Measurements from ENCODE around the gene CYP19A1. TPM values are rescaled to one million over a fixed set of nuclear protein-coding genes. Genes with fewer than 3 reads are reported as not detected.

Gene CYP19A1
- total and polyA plus RNA-seq, 2 donors (not counting 1 experiment from before 2014, with no cell fraction given) = not detected

DNA sequence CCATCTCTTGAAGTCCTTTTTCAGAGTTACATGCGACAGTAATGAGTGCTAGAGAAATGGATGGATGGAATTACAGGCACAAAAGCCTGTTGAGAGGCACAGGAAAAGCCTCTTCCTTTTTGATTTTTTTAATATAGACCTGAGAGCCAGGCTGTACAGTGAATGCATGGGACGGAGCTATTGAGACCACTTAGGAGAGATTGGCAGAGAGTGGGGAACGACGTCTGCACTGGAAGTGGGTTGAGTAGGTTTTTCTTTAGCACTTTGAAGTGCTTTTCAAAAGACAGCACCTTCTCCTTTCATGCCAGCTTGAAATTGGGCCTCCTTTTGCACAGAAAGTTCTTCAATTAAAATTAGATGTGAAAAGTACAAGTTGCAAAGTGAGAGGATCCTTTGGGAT is 40.0 kb upstream of the CYP19A1 start:
- no peak overlapping the region for H3K4me3 Mint-ChIP-seq
- ATAC-seq (ENCODE audit: low read depth) (no peak), DNase-seq (no peak)
- no peak overlapping the region for H3K9ac ChIP-seq (ENCODE audit: low read length)
- H4K20me1 ChIP-seq (ENCODE audit: control insufficient read depth, insufficient read depth, low read length, poor library complexity, severe bottlenecking) = no peaks in the 10 kb centered on the region
- POLR2A ChIA-PET = no interaction called here
- H3K9me3 Mint-ChIP-seq (ENCODE audit: insufficient read depth) = no peaks in the 10 kb centered on the region
- H3K4me1 Mint-ChIP-seq = no peaks in the 10 kb centered on the region
- no peaks in the 10 kb centered on the region for H3K36me3 ChIP-seq (replicated peaks in 1 of 2; ENCODE audit: control extremely low read depth in 1 of 2, control insufficient read depth in 1 of 2, extremely low read depth in 1 of 2, insufficient read depth in 2 of 2, low read length in 1 of 2)
- H3K79me2 ChIP-seq (ENCODE audit: control insufficient read depth, insufficient read depth, low read length) = no peaks in the 10 kb centered on the region
- no peak for TF ChIP-seq EZH2 (IDR thresholded peaks at IDR 0.05; ENCODE audit: borderline replicate concordance, insufficient read depth, low read depth, low read length, poor library complexity, severe bottlenecking)
- TF ChIP-seq, protein P1, sequence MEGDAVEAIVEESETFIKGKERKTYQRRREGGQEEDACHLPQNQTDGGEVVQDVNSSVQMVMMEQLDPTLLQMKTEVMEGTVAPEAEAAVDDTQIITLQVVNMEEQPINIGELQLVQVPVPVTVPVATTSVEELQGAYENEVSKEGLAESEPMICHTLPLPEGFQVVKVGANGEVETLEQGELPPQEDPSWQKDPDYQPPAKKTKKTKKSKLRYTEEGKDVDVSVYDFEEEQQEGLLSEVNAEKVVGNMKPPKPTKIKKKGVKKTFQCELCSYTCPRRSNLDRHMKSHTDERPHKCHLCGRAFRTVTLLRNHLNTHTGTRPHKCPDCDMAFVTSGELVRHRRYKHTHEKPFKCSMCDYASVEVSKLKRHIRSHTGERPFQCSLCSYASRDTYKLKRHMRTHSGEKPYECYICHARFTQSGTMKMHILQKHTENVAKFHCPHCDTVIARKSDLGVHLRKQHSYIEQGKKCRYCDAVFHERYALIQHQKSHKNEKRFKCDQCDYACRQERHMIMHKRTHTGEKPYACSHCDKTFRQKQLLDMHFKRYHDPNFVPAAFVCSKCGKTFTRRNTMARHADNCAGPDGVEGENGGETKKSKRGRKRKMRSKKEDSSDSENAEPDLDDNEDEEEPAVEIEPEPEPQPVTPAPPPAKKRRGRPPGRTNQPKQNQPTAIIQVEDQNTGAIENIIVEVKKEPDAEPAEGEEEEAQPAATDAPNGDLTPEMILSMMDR (IDR thresholded peaks at IDR 0.05) = no peak
- H3K27me3 Mint-ChIP-seq = peaks cover 13% of the 10 kb centered on the region
- no peaks in the 10 kb centered on the region for H3K4me1 ChIP-seq (ENCODE audit: control insufficient read depth in 2 of 2, insufficient read depth in 2 of 2, low read length in 2 of 2)
- peaks cover 0 to 3% (median 0%) of the 10 kb centered on the region in 4 experiments for H3K27me3 ChIP-seq (replicated peaks in 1 of 4; ENCODE audit: control extremely low read depth in 1 of 4, control insufficient read depth in 3 of 4, insufficient read depth in 4 of 4, low read length in 3 of 4)
- no peak overlapping the region for H3K4me3 ChIP-seq (ENCODE audit: control extremely low read depth in 1 of 5, extremely low read depth in 1 of 5, insufficient read depth in 1 of 5, low read depth in 2 of 5, low read length in 4 of 5)
- intact Hi-C loops (cut with micrococcal nuclease) = no loop called here
- WGBS (ENCODE audit: insufficient coverage) = 80% methylated on average over 2 of the region's 4 CpGs
- H2AFZ ChIP-seq (ENCODE audit: insufficient read depth, low read depth, low read length, poor library complexity, severe bottlenecking) = no peak overlapping the region
- H3K4me2 ChIP-seq (replicated peaks; ENCODE audit: low read depth, low read length, poor library complexity, severe bottlenecking) = no peak overlapping the region
- H3K27ac ChIP-seq (ENCODE audit: low read length in 2 of 2) = no peak overlapping the region
- peaks cover 0 to 2% (median 0%) of the 10 kb centered on the region in 3 donors for H3K9me3 ChIP-seq (ENCODE audit: control extremely low read depth in 1 of 3, control insufficient read depth in 2 of 3, insufficient read depth in 1 of 3, low read length in 2 of 3)
- CTCF ChIA-PET = interaction anchor here (0.9 to 5.6 kb wide), 2 partner anchors 180 to 215 kb away, joined by 3 to 59 read pairs; no protein-coding TSS in a partner anchor
- H3K27ac Mint-ChIP-seq = no peak overlapping the region

DNA sequence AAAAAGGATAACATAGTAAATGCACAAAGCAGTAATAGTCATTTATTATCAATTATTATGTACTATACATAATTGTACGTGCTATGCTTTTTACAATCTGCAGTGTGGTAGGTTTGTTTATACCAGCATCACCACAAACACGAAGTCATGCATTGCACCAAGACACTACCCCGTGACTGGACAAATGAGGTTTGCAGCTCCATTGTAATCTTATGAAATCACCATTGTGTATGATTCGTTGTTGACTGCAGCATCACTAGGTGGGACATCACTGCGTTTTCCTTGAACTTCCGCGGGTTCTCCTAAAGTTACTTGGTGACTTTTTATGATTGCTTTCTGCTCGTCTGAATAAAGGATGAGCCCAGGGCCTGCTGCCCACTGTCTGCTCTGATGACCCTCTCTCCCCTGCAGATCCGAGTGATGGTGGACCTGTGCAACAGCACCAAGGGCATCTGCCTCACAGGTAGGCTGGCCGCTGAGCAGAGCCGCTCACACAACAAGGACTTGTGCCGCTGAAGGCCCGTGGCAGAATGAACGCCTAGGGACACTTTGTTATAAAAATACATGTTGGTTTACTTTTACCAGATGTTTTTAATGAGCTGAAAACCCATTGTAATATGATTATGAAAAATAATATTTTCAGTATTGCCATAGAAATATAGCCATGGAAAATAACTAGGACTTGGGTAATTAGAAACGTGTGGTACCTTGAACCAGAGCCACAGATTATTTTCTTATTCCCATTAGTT is 38.8 kb upstream of the CYP19A1 start:
- TF ChIP-seq EZH2 (IDR thresholded peaks at IDR 0.05; ENCODE audit: borderline replicate concordance, insufficient read depth, low read depth, low read length, poor library complexity, severe bottlenecking) = no peak
- TF ChIP-seq, protein P1 (IDR thresholded peaks at IDR 0.05) = no peak
- DNase-seq (no peak), ATAC-seq (ENCODE audit: low read depth) (no peak)
- Histone ChIP-seq H3K79me2 (ENCODE audit: control insufficient read depth, insufficient read depth, low read length) (no peaks in the 10 kb centered on the region), H3K4me1 (ENCODE audit: control insufficient read depth in 2 of 2, insufficient read depth in 2 of 2, low read length in 2 of 2) (no peaks in the 10 kb centered on the region), H3K9ac (ENCODE audit: low read length) (no peak overlapping the region), H3K27me3 (replicated peaks in 1 of 4; ENCODE audit: control extremely low read depth in 1 of 4, control insufficient read depth in 3 of 4, insufficient read depth in 4 of 4, low read length in 3 of 4) (no peaks in the 10 kb centered on the region), H2AFZ (ENCODE audit: insufficient read depth, low read depth, low read length, poor library complexity, severe bottlenecking) (no peak overlapping the region), H4K20me1 (ENCODE audit: control insufficient read depth, insufficient read depth, low read length, poor library complexity, severe bottlenecking) (no peaks in the 10 kb centered on the region), H3K36me3 (replicated peaks in 1 of 2; ENCODE audit: control extremely low read depth in 1 of 2, control insufficient read depth in 1 of 2, extremely low read depth in 1 of 2, insufficient read depth in 2 of 2, low read length in 1 of 2) (no peaks in the 10 kb centered on the region), H3K9me3 (ENCODE audit: control extremely low read depth in 1 of 3, control insufficient read depth in 2 of 3, insufficient read depth in 1 of 3, low read length in 2 of 3) (peaks cover 0 to 3% (median 0%) of the 10 kb centered on the region in 3 donors), H3K4me2 (replicated peaks; ENCODE audit: low read depth, low read length, poor library complexity, severe bottlenecking) (no peak overlapping the region), H3K27ac (ENCODE audit: low read length in 2 of 2) (no peak overlapping the region), H3K4me3 (ENCODE audit: control extremely low read depth in 1 of 5, extremely low read depth in 1 of 5, insufficient read depth in 1 of 5, low read depth in 2 of 5, low read length in 4 of 5) (no peak overlapping the region)
- Mint-ChIP-seq H3K4me1 (no peaks in the 10 kb centered on the region), H3K27me3 (peaks cover 6% of the 10 kb centered on the region), H3K9me3 (ENCODE audit: insufficient read depth) (no peaks in the 10 kb centered on the region), H3K4me3 (no peak overlapping the region), H3K27ac (no peak overlapping the region)
- 94% methylated on average over 8 of the region's 15 CpGs for WGBS (ENCODE audit: insufficient coverage)
- intact Hi-C loops (cut with micrococcal nuclease) = no loop called here
- CTCF ChIA-PET = interaction anchor here (0.9 to 1.5 kb wide), 3 partner anchors 12 to 179 kb away, joined by 3 to 4 read pairs (median 3); no protein-coding TSS in a partner anchor
- POLR2A ChIA-PET = no interaction called here
